ENCODE measurements around the gene PSMF1. TPM values are rescaled to one million over a fixed set of nuclear protein-coding genes. Genes with fewer than 3 reads are reported as not detected.

Gene PSMF1
- total and polyA plus RNA-seq, 2 of the 4 experiments (the other 2 are of a cell fraction) = 93.6 to 109 TPM

GRCh38 chr20:1086277-1087213 is 31.9 kb upstream of the PSMF1 start:
- no TSS peak for BruUV-seq (replicated peaks)
- ATAC-seq (ENCODE audit: low read depth) = no peak
- Histone ChIP-seq H4K8ac (ENCODE audit: low read depth in 2 of 2, low read length in 2 of 2) (no peak overlapping the region), H2BK15ac (ENCODE audit: low read depth, low read length) (no peak overlapping the region), H2BK20ac (ENCODE audit: low read depth, low read length) (no peak overlapping the region), H3K4me1 (ENCODE audit: control insufficient read depth, insufficient read depth, low read length) (no peaks in the 10 kb centered on the region), H3K9ac (ENCODE audit: low read depth, low read length) (no peak overlapping the region), H3K79me1 (ENCODE audit: low read depth in 1 of 2, low read length in 2 of 2) (no peaks in the 10 kb centered on the region), H2BK5ac (ENCODE audit: low read depth, low read length, poor library complexity, severe bottlenecking) (no peak overlapping the region), H2AK9ac (replicated peaks; ENCODE audit: low read depth, low read length, poor library complexity) (no peak overlapping the region), H3K9me3 (ENCODE audit: control insufficient read depth, insufficient read depth, low read length) (0 out of 2 replicates have a peak, but pooled peaks cover 2% of the 10 kb centered on the region), H4K20me1 (ENCODE audit: insufficient read depth, low read length) (no peaks in the 10 kb centered on the region), H3K9me1 (ENCODE audit: insufficient read depth, low read length) (no peaks in the 10 kb centered on the region), H2AK5ac (ENCODE audit: low read depth, low read length) (no peak overlapping the region), H3K4me3 (ENCODE audit: insufficient read depth, low read depth, low read length) (no peak overlapping the region), H3K18ac (ENCODE audit: low read depth, low read length) (no peak overlapping the region), H4K5ac (ENCODE audit: low read depth, low read length) (no peak overlapping the region), H3K4ac (ENCODE audit: low read depth, low read length) (no peak overlapping the region), H3K4me2 (ENCODE audit: low read depth, low read length) (no peak overlapping the region), H3K14ac (replicated peaks; ENCODE audit: low read depth, low read length) (no peak overlapping the region), H2AFZ (replicated peaks; ENCODE audit: low read length, poor library complexity) (no peak overlapping the region), H3K36me3 (ENCODE audit: control insufficient read depth, insufficient read depth, low read length) (no peaks in the 10 kb centered on the region), H3K23ac (ENCODE audit: low read depth, low read length) (no peak overlapping the region), H3K56ac (ENCODE audit: extremely low read depth, insufficient read depth, low read length) (no peak overlapping the region), H3K27ac (ENCODE audit: insufficient read depth, low read length) (no peak overlapping the region), H2BK120ac (ENCODE audit: low read depth, low read length) (no peak overlapping the region), H3K27me3 (ENCODE audit: control insufficient read depth, insufficient read depth, low read length) (no peaks in the 10 kb centered on the region; the same call in 1 of the 2 replicates), H4K91ac (ENCODE audit: insufficient read depth, low read depth, low read length) (no peak overlapping the region)
- intact Hi-C loops (cut with micrococcal nuclease) = no loop called here
- TF ChIP-seq MAFK (IDR thresholded peaks at IDR 0.05; ENCODE audit: low read depth, low read length) (no peak), BHLHE40 (IDR thresholded peaks at IDR 0.05; ENCODE audit: low read depth, low read length) (no peak), MXI1 (IDR thresholded peaks at IDR 0.05; ENCODE audit: borderline replicate concordance, low read depth, low read length) (no peak), RAD21 (IDR thresholded peaks at IDR 0.05; ENCODE audit: low read length) (no peak), CHD1 (IDR thresholded peaks at IDR 0.05; ENCODE audit: low read depth, low read length) (no peak), CTCF (conservative IDR thresholded peaks at IDR 0.05; ENCODE audit: low read depth, low read length) (no peak), FOS (IDR thresholded peaks at IDR 0.05; ENCODE audit: low read depth, low read length) (no peak), RFX5 (IDR thresholded peaks at IDR 0.05; ENCODE audit: low read depth, low read length) (no peak), SMC3 (IDR thresholded peaks at IDR 0.05; ENCODE audit: low read depth, low read length) (no peak), CEBPB (IDR thresholded peaks at IDR 0.05; ENCODE audit: low read depth, low read length) (no peak)
- TF ChIP-seq, protein P1, sequence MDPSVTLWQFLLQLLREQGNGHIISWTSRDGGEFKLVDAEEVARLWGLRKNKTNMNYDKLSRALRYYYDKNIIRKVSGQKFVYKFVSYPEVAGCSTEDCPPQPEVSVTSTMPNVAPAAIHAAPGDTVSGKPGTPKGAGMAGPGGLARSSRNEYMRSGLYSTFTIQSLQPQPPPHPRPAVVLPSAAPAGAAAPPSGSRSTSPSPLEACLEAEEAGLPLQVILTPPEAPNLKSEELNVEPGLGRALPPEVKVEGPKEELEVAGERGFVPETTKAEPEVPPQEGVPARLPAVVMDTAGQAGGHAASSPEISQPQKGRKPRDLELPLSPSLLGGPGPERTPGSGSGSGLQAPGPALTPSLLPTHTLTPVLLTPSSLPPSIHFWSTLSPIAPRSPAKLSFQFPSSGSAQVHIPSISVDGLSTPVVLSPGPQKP (IDR thresholded peaks at IDR 0.05; ENCODE audit: borderline replicate concordance, low read depth, low read length) = no peak
- no peak for DNase-seq
- in situ Hi-C loops (cut with MboI; ENCODE audit: low sequenced_read_pairs) = no loop called here
- POLR2A ChIA-PET (ENCODE audit: unreplicated experiment) = no interaction called here
- CTCF ChIA-PET = no interaction called here
- dilution Hi-C loops (cut with HindIII; ENCODE audit: low sequenced_read_pairs, unreplicated experiment) = no loop called here
- WGBS, 2 experiments (ENCODE audit: extremely low coverage in 2 of 2, insufficient read length in 1 of 2) = no CpG with 5 or more reads among the region's 5 CpGs

Measured in IMR-90 (cell line).